GM12873 (cell line): ENCODE data around the gene ATP8B3.

Experiments
- CTCF ChIP-seq: IDR thresholded peaks from 2 replicates; pipeline ENCODE4 v1.5.1; 2012; ENCODE audit warnings: low read depth, mild to moderate bottlenecking, moderate library complexity, low read length, control low read depth; ENCODE audit not compliant: insufficient read depth; ENCODE audit errors: missing control alignments

Gene ATP8B3

GRCh38 chr19:1839658-1840540 lies 27.8 kb upstream of the ATP8B3 start:
- TF ChIP-seq CTCF: no peak

GRCh38 chr19:1837625-1838105 lies 25.6 kb upstream of the ATP8B3 start:
- TF ChIP-seq CTCF: peak; percentile 89

- no peak for TF ChIP-seq CTCF
Observed at GRCh38 chr19:1837222-1837565, 25.1 kb upstream of the ATP8B3 start.

GRCh38 chr19:1836458-1837221 lies 24.6 kb upstream of the ATP8B3 start:
- no peak for TF ChIP-seq CTCF

- TF ChIP-seq CTCF: no peak
Observed at GRCh38 chr19:1833540-1833939, 21.5 kb upstream of the ATP8B3 start.

- no peak for TF ChIP-seq CTCF
Observed at GRCh38 chr19:1832046-1832663, 20.1 kb upstream of the ATP8B3 start.

- no peak for TF ChIP-seq CTCF
Observed at GRCh38 chr19:1830978-1831377, 18.9 kb upstream of the ATP8B3 start.
